HG03280 (cell line): ENCODE measurements around the gene MGAT2.
"Not testable (repeated sequence)": the region's sequence is repeated elsewhere in the genome, so short reads cannot be mapped to it uniquely, and the experiment has no call there.

Experiments used
- ATAC-seq: cut with Tn5 transposase; IDR thresholded peaks from one replicate; pipeline ENCODE4 v1.9.1; 2021; ENCODE audit warnings: mild to moderate bottlenecking, moderate library complexity; ENCODE audit not compliant: unreplicated experiment

MGAT2 gene

DNA sequence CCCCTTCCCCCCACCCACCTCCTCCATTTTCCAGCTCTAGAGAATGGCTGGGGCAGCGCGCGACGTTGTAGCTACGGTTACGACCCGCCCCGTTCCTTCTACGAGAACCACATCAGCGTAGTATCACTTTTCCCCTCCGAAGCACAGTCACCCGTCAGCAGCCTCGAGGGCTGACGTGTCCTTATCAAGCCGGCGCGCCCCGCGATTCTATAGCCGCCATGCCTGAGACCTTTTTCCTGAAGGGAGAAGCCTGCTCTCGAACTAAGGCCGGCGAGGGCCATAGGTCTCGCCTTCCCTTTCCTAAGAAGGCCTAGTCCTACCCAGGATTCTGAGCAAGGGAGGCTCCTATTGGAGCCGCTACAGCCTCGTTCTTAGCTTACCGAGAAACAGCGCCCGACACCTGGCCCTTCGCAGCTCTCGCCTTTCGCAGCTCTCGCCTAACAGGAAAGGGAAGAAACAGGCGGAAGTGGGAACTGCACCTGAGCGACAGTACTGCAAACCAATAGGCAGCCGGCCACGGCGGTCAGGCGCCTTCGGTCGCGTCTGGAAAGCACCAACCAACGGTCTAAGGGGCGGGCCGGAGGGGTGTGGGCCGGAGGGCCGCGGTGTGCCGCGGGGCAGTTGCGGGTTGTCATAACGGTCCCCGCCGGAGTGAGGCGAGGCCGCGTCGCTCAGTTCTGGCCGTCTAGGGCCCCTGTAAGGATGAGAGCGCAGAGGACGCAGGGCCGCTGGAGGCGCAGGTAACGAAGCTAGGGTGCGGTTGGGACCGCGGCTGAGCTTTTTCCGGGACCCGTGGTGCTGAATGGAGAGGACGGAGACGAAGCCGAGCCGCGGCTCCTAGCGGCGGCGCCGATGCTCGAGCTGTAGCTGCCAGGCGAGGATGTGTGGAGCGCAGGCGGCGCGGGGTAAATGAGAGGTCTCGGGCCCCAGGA, at the start of gene MGAT2, which contains the start of gene RPL36AL:
Gene MGAT2 (plus strand): TSS at position 618 of the 932 bp plus-strand sequence. CDS start 470 bp downstream, outside the sequence.
Gene RPL36AL (minus strand): TSS at position 445 of the 932 bp plus-strand sequence. CDS start 1,522 bp downstream, outside the sequence.
- peak; percentile 90 for ATAC-seq

DNA sequence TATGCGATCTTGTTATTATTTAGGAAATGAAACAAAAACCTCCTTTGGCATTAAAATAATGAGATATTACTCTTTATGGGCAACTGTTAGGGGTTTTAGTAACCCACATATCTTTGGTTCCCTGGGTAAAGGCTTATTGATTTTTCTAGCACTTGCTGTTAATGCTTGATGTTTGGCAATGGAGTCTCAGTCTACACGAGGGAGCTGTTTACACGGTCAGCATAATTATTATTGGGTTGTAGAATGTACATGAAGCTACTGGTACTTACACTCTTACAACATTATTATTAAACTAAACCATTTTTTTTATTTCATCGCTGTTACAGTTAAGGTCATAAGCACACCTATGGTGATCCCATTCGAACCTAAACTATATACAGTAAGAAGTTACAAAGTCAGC, 46.6 kb upstream of the MGAT2 start:
- ATAC-seq, result no peak

DNA sequence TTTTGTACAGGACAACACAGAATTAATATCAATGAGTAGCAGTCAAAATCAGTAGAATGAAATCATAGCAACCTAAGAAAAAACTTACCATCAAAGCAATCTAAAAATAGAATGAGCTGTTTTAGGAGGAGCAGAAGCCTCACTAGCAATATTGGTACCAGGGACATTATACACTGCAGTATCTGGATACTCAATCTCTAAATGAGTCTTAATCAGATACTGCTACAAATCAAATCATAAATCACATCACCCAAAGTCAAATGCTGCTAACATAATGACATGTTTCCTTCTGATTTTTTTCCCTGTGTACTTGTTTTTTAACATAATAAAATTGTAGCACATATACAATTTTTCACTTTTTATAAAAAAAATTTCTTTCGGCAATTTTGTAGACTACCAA, 42.5 kb upstream of the MGAT2 start:
- no peak for ATAC-seq

DNA sequence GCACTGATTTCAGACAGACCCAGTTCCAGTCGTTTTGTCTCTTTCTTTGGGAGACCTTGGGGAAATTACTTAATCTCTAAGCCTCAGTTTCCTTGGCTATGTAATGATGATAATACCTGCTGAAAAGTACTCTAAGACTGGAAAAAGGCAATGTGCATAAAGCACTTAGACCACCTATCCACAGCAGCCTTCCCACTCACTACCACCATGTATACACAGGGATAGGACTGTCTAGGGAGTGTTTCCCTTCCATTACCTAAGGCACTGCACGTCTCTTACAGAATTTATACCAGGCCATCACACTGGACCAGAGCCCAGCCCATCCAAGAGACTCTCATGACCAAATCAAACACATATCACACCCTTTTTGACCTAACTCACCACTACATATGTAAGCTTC, 40.8 kb upstream of the MGAT2 start:
- ATAC-seq, result no peak

DNA sequence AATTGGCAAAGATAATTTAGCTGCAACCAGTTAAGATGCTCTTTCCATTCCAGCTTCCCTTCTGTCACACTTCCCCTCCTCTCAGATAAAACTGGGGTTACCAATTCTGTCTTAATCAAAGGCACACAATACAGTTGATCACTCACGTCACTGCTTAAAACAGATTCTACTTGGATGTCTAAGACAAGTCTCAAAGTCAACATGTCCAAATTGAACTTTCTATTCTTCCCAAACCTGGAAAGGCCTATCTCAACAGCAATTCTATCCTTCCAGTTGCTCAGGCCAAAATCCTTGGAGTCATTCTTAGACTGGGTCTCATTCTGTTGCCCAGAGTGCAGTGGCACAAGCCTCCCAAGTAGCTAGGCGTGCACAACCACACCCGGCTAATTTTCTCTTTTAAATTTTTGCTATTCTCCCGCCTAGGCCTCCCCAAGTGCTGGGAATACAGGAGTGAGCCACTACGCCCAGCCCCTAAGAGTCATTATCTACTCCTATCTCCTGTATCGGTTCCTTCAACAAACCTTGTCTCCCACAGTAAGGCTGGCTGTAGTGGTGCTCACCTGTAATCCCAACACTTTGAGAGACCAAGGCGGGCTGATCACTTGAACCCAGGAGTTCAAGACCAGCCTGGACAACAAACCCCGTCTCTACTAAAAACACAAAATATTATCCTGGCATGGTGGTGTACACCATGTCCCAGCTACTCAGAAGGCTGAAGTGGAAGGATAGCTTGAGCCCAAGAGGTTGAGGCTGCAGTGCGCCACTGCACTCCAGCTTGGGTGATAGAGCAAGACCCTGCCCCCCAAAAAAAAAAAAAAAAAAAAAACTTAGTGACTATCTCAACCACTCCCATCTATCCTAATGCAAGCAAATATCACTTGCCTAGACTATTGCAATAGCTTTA, 39.1 kb upstream of the MGAT2 start:
- ATAC-seq, result no peak

DNA sequence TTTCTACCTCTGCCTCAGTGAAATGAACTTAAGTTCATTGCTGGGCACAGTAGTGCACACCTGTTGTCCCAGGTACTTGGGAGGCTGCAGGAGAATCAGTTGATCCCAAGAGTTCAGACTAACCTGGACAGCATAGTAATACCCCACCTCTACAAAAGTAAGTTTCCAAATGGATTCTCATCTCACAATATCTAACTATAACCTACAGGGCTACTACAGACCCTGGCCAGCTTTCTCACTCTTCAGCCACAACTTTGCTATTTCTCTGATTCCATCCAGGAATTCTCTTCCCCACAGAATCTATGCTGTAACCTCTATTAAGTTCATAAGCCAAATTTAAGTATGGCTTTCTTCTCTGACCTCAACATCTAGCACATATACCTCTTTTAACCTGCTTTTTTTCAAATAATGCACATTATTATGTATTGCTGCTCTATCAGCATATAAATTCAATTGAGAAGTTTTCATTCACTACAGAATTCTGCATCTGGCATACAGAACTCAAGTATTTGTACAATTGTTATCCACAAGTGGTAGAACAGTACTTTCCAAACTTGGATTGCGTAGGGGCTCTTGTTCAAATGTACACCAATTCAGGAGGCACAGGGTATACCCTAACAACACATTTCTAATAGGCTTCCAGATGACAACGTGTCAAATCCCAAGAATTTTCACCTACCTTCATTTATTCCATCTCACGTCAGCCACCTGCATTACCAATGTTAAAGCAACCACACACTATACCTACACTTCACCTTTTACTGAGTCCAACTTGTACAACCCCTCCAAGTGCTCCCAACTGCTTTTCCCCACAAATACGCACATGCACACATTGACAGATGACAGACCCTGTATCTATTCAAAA, 38.3 kb upstream of the MGAT2 start:
- ATAC-seq, result no peak

DNA sequence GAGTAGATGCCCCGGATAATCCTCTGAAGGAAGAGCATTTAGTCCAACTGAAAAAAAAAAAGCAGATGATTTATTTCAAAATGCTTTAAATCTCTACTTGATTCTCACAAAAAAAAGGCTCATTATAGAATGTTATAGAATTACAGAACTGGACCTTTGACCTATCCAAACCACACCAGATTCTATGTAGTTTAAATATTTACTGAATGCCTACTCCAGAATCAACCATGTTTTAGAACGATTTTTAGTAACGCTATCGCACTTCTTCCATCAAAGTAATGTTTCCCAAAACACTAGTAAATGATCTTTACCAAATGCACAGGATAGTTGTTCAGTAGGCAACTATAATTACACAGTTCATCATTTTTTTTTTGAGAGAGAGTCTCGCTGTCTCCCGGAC, 37.0 kb upstream of the MGAT2 start:
- ATAC-seq, result no peak

DNA sequence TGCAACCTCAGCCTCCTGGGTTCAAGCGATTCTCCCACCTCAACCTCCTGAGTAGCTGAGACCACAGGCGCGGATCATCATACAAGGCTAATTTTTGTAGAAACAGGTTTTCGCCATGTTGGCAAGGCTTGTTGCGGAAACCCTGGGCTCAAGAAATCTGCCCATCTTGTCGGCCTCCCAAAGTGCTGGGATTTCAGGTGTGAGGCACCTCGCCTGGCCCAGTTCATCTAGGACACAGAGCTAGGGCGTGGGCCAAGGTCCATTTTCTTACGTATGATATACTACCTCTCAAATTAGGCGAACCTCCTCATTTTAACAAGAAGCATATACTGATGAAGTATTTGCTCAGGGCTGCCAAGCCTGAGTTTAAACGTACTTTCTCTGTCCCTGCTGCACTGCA, 36.5 kb upstream of the MGAT2 start:
- ATAC-seq, result no peak

DNA sequence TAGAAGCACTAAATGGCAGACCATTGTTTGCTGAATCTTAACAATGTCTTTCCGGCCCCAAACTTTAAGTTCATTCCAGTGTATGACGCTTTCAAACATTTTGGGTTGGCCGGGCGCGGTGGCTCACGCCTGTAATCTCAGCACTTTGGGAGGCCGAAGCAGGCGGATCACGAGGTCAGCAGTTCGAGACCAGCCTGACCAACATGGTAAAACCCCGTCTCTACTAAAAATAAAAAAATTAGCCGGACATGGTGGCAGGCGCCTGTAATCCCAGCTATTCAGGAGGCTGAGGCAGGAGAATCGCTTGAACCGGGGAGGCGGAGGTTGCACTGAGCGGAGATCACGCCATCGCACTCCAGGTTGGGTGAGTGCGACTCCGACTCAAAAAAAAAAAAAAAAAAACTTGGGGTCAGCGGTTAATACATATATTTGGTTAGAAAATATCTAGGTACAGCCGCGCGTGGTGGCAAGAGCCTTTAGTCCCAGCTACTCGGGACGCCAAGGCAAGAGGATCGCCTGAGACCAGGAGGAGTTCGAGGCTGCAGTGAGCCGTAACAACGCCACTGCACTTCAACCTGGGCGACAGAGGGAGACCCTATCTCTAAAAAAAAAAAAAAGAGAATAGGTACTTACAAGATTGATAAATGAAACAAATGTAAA, 35.5 kb upstream of the MGAT2 start:
- ATAC-seq, result not testable (repeated sequence)

DNA sequence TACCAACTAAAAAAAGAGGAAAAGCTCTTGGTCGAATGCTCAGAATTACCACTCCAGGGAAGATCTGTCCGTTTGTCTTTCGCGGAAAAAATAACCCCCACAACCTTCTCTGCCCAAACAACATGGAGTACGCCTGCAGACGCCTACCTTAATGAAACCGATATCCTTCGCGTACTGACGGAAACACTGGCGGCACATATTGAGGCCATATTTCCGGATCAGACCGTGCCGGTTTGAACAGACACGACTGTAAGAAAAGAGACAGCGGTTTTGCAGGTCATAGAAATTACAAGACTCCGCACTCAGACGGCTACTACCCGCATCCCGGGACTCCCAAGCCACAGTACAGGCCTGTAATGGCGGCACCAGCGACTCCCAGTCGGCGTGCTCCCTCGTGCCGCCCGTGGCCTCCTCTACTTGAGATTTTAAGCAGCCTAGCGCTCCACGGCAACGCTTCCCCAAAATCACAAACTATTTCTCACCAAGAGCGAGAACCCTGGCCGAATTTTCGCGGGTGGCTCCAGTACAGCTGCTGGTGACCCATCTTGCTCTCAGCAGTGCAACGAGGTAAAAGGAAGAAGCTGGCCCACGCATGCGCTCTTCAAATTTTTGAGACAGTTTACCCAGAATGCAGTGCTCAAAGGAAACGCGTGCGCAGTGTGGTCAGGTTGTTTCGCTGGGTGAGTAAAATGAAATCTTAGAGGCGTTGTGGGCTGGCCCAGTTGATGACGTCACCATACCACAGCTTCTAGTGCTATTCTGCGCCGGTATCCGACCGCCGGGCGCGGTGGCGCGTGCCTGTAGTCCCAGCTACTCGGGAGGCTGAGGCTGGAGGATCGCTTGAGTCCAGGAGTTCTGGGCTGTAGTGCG, 34.6 kb upstream of the MGAT2 start, which contains the start of gene RPS29:
Gene RPS29 (minus strand): TSS at position 578 of the 870 bp plus-strand sequence. CDS start 34 bp downstream, at position 544.
- peak; percentile 85 for ATAC-seq

DNA sequence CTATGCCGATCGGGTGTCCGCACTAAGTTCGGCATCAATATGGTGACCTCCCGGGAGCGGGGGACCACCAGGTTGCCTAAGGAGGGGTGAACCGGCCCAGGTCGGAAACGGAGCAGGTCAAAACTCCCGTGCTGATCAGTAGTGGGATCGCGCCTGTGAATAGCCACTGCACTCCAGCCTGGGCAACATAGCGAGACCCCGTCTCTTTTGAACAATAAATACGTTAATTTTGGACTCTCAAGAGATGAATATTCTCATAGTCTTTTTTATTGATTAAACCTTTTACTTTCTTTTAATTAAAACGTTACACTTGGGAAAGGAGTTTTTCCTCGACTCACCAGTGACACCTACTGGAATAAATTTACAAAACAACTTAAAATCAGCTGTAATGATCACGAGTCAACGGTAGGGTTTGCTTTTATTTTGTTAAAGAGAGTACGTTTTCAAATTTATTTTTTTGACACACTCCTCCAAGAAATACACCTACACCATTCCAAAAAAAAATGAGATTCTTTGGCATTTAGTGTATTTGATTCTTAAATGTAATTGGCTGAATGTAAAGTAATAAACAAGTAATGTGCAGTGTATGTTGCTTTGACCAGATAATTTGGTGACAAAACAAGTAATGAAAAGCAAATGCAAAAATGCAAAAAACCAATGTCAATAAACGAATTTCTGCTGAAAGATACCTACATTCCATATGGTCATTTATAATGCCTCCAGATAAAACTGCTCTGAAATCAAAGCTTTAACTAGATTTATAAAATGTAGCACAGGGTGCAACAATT, 33.7 kb upstream of the MGAT2 start:
- peak; percentile 27 for ATAC-seq

DNA sequence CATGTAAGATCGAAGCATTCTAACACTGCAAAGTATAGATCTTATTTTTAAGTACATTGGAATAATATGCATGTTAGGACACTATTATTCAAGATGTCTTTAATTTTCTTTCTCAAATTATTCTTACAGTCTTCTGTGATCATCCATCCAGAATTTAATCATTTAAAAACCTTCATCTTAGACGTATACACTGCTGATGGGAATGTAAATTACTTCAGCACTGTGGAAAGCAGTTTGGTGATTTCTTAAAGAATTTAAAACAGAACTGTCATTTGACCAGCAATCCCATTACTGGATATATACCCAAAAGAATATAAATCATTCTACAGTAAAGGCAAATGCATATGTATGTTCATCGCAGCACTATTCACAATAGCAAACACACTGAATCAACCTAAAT, 31.2 kb upstream of the MGAT2 start:
- no peak for ATAC-seq

DNA sequence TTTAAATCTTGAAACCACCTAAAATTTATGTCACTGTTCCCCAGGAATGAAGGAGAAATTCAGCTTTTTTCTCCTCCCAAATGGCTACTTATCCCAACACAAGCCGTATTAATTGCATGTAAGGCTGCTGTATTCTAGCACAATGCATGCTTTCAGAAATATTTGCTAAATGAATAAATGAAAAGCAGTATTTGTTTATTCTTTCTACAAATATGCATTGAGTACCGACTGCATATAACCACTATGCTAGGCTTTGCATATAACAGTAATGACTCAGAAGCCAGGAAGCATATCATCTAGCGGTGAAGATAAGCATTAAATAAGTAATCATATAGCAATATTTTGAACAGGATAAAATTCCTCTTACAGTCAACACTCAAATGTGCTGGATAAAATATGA, 27.6 kb upstream of the MGAT2 start:
- ATAC-seq, result peak; percentile 38

DNA sequence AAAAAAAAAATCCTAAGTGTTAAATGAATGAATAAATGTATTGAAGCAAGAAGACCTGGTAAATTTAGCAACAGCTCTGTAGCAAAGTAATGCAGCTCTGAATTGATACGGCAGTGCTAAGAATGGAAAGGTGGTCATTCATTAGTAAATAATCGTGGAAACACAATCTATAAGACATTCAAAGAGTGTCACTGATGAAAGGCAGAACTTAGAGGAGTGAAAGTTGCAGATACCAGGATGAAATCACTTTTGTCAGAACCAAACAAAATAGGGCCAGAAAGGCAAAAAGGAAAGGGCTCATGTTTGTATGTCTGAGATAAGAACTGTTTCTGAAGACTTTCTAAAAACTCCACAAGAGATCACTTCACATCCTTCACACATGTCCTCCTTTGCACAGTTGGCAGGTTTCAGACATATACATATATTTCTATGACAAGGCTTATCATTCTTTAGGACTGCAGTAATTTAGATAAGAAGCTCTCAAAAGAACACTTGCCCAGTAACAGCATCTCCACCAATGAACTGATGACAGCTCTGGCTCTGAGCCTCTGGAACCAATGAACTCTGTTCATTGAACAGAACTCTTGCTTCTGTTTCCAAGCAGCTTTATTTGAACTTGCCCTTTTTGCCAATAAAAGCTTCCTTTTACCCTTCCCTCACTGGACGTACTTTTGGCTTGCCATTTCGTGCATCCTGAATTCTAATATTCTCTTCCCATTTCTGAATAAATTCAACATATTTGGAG, 26.1 kb upstream of the MGAT2 start:
- peak; percentile 32 for ATAC-seq

DNA sequence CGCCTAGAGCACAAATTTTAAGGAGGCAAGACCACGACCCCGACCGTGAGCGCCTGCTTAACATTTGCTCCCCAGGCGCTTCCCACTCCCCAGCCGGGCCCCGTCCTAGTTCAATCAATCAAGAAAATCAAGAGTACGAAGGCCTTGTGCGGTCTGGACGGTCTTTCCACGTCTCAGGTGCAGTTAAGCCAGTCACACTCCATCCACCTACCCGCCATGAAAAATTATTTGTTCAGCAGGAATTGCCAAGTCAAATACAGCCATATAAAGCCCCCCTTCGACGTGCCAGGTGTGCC, 22.5 kb upstream of the MGAT2 start:
- no peak for ATAC-seq

DNA sequence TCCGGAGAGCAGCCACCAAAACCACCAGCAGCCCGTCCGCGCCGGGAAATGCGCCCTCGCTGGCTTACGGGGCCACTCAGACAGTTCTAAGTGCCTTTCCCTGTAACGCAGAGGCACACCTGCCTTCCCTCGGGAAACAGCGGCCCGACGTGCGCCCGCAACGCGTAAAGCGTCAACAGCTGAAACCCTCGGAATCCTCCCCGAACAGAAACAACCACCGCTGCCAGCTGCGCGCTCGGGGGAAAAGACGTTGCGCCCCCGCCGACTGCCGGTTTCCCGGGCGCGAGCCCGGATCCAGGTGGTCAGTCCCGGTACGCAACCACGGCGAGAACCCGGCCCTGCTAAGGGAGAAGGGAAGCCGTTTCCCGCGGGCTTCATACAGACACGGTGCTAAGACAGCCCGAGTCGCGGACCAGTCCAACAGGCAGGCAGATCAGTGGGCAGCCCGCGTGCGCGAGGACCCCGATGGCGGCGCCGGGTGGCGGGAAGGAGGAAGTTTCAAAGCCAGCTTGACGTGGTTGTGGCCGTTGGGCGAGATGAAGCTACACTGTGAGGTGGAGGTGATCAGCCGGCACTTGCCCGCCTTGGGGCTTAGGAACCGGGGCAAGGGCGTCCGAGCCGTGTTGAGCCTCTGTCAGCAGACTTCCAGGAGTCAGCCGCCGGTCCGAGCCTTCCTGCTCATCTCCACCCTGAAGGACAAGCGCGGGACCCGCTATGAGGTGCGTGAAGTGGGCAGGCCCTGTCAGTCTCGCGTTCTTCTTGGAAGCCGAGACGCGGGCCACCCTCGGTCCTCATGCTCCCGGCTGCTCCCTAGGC, 21.9 kb upstream of the MGAT2 start, which contains the start of gene LRR1:
Gene LRR1 (plus strand): TSS at position 456 of the 816 bp plus-strand sequence. CDS start 81 bp downstream, at position 537.
- ATAC-seq, result peak; percentile 54

DNA sequence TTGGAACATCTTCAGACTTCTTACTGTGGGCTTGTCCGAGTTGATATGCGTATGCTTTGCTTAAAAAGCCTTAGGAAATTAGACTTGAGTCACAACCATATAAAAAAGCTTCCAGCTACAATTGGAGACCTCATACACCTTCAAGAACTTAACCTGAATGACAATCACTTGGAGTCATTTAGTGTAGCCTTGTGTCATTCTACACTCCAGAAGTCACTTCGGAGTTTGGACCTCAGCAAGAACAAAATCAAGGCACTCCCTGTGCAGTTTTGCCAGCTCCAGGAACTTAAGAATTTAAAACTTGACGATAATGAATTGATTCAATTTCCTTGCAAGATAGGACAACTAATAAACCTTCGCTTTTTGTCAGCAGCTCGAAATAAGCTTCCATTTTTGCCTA, 13.0 kb upstream of the MGAT2 start:
- ATAC-seq, result no peak
